ENCODE measurements around the gene TCF7.

The TCF7 gene

DNA sequence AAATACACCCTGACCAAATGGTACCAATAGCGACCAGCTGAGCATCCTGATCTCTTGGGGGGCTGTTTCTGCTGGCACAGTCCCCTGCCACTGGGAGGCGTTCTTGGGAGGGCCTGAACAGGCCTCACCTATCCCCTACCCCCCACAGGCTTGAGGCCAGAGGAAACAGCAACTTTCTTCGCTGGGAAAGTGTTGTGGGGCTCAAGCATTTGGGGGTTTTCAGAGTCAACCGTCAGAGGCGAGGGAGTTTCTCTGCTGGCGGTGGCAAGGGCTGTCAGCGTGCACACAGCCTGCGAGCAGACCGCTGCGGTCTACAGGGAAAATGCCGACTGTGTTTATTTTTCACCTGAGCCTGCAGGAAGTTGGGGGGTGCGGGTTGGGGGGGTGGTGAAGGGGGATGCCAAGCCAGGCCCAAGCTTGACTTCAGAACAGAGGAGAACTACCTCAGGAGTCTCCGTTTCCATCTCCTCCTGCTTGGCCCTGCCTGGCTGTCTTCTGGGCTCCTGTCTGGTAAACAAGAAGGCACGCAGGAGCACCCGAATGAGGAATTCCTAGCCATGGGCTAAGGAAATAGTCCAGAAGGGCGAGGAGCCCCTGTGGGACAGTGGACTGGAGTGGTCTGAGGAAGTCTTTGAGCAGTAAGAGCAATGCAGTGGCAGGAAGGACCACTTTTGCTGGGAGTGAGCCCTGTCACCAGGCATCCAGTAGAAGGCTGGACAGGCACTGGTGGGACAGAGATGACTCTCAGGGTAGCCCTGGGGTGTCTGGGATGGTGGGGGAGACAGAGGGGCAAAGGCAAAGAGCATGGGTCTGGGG lies 18.1 kb downstream of the TCF7 start:
- Histone ChIP-seq H3K36me3 (ENCODE audit: control insufficient read depth, insufficient read depth, low read length) (peaks cover 49% of the 10 kb centered on the region), H3K27ac (ENCODE audit: low read depth, low read length) (no peak overlapping the region)

DNA sequence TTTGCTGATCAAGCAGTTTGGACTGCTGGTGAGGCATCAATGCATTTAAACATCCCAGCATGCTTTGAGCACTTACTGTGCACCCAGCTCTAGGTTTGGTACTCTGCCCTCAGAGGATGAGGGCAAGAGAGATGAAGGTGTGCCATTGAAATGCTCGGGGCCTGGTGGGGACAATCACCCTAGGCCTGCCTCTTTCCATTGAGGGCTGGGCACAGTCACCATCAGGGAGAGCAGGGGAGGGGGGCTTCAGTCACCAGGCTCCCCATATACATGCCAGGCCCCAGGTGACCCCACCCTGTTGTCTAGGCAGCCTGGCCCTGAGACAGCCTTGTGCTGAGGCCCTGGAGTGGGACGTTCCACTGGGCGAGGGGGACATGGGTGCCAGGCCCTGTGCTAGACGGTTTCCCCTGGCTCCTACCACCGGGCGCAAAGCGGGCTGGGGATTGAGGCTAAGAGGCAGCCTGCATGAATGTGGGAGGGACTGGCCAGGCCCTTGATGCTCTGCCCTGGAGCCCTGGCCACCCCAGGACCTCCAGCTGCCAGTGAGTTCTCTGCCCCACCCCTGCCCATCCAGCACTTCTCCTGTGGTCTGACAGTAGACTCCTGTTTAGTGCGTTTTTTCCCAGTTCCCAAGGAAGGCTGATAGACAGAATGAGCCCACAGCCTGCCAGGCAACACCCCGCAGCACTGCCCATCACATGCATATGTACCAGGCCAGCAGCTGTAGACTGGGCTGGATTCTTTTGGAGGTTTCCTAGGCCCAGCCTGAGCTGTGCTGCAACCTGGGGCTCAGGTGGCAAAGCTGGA lies 18.9 kb downstream of the TCF7 start:
- no peak overlapping the region for H3K4me3 ChIP-seq (ENCODE audit: low read depth, low read length)
- peaks cover 14% of the 10 kb centered on the region for H3K4me1 ChIP-seq (ENCODE audit: control insufficient read depth, insufficient read depth, low read length)
- H3K27me3 ChIP-seq (ENCODE audit: control insufficient read depth, insufficient read depth, low read length) = no peaks in the 10 kb centered on the region
- H3K9ac ChIP-seq (ENCODE audit: low read length) = no peak overlapping the region
- no peaks in the 10 kb centered on the region for H3K9me3 ChIP-seq (ENCODE audit: control insufficient read depth, insufficient read depth, low read depth, low read length)
- peaks cover 53% of the 10 kb centered on the region for H3K36me3 ChIP-seq (ENCODE audit: control insufficient read depth, insufficient read depth, low read length)
- H3K27ac ChIP-seq (ENCODE audit: low read depth, low read length) = no peak overlapping the region

More for the DNA sequence above, 18.1 kb downstream of the TCF7 start:
- Histone ChIP-seq H3K4me3 (ENCODE audit: low read depth, low read length) (no peak overlapping the region), H3K9me3 (ENCODE audit: control insufficient read depth, insufficient read depth, low read depth, low read length) (no peaks in the 10 kb centered on the region), H3K4me1 (ENCODE audit: control insufficient read depth, insufficient read depth, low read length) (peaks cover 6% of the 10 kb centered on the region), H3K27me3 (ENCODE audit: control insufficient read depth, insufficient read depth, low read length) (no peaks in the 10 kb centered on the region), H3K9ac (ENCODE audit: low read length) (no peak overlapping the region)

DNA sequence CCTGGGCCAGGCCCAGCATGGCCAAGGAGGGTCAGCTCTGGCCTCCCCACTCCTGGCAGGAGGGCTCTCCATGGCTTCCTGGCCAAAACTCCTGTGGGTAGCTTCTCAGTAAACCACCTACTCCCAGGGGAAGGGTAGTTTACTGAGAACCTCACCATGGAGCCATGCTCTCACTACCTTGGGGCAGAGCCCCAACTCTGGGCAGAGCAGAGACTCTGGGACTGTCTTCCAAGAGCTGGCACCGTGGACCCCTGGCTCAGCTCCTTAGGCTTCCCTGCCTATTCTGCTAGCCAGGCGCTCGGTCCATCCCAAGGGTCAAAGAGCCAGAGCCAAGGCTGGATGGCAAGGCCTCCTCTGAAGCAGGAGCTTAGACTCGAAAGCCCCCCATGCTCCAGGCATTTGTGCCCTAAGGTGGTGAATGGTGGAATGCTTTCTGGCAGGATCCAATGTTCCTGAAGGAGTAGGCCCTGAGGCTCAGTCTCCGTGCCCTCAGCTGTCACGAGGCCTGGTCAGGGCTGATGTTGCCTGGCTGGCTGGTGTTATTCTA lies 19.6 kb downstream of the TCF7 start:
- no peak overlapping the region for H3K4me3 ChIP-seq (ENCODE audit: low read depth, low read length)
- H3K9me3 ChIP-seq (ENCODE audit: control insufficient read depth, insufficient read depth, low read depth, low read length) = no peaks in the 10 kb centered on the region
- peaks cover 16% of the 10 kb centered on the region for H3K4me1 ChIP-seq (ENCODE audit: control insufficient read depth, insufficient read depth, low read length)
- no peaks in the 10 kb centered on the region for H3K27me3 ChIP-seq (ENCODE audit: control insufficient read depth, insufficient read depth, low read length)
- H3K9ac ChIP-seq (ENCODE audit: low read length) = no peak overlapping the region
- peaks cover 54% of the 10 kb centered on the region for H3K36me3 ChIP-seq (ENCODE audit: control insufficient read depth, insufficient read depth, low read length)
- H3K27ac ChIP-seq (ENCODE audit: low read depth, low read length) = no peak overlapping the region

DNA sequence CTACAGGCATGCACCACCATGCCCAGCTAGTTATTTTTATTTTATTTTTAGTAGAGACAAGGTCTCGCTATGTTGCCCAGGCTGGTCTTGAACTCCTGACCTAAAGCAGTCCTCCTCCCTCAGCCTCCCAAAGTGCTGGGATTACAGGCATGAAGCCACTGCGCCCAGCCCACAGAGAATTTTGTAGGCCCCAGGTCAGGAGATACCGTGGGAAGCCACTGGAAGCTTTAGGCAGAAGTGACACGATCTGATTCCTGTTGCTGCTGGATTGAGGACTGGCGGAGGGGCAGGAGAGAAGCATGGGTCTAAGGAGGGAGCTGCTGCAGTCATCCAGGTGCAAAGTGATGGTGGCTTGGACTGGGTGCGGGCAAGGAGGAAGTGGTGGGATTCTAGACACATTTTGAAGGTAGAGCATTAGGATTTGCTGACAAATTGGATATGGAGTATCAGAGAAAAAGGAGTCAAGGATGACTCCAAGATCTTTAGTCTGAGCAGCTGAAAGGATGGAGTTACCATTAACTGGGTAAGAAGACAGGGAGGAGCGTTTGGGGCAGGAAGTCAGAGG lies 20.7 kb downstream of the TCF7 start:
- Histone ChIP-seq H3K4me1 (ENCODE audit: control insufficient read depth, insufficient read depth, low read length) (peaks cover 18% of the 10 kb centered on the region), H3K27me3 (ENCODE audit: control insufficient read depth, insufficient read depth, low read length) (no peaks in the 10 kb centered on the region), H3K4me3 (ENCODE audit: low read depth, low read length) (no peak overlapping the region), H3K36me3 (ENCODE audit: control insufficient read depth, insufficient read depth, low read length) (peaks cover 59% of the 10 kb centered on the region), H3K9me3 (ENCODE audit: control insufficient read depth, insufficient read depth, low read depth, low read length) (no peaks in the 10 kb centered on the region), H3K9ac (ENCODE audit: low read length) (no peak overlapping the region), H3K27ac (ENCODE audit: low read depth, low read length) (no peak overlapping the region)

DNA sequence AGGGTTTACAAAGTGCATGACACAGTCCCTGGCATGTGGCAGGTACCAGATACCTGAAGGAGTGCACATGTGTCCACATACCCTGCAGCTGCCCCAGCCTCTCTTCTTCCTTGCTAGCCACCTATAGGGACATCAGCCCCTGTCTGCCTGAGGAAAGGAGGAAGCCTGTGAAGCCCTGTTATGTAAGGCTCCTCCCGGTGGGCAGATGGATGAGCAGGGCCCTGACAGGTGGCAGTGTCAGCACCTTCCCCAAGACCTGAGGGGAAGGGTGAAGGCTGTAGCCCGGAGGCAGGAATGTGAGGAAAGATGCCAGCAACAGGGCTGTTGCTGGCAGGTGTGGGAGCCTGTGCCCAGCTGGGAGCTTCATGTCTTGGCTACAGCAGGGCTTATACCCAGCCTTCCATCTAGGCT lies 21.7 kb downstream of the TCF7 start:
- Histone ChIP-seq H3K9ac (ENCODE audit: low read length) (no peak overlapping the region), H3K4me3 (ENCODE audit: low read depth, low read length) (no peak overlapping the region), H3K4me1 (ENCODE audit: control insufficient read depth, insufficient read depth, low read length) (peaks cover 26% of the 10 kb centered on the region), H3K27me3 (ENCODE audit: control insufficient read depth, insufficient read depth, low read length) (no peaks in the 10 kb centered on the region), H3K9me3 (ENCODE audit: control insufficient read depth, insufficient read depth, low read depth, low read length) (no peaks in the 10 kb centered on the region), H3K36me3 (ENCODE audit: control insufficient read depth, insufficient read depth, low read length) (peaks cover 65% of the 10 kb centered on the region), H3K27ac (ENCODE audit: low read depth, low read length) (no peak overlapping the region)

GRCh38 chr5:134136771-134137170 lies 22.3 kb downstream of the TCF7 start:
- Histone ChIP-seq H3K4me1 (ENCODE audit: control insufficient read depth, insufficient read depth, low read length) (peaks cover 26% of the 10 kb centered on the region), H3K9ac (ENCODE audit: low read length) (no peak overlapping the region), H3K27me3 (ENCODE audit: control insufficient read depth, insufficient read depth, low read length) (no peaks in the 10 kb centered on the region), H3K4me3 (ENCODE audit: low read depth, low read length) (no peak overlapping the region), H3K36me3 (ENCODE audit: control insufficient read depth, insufficient read depth, low read length) (peaks cover 69% of the 10 kb centered on the region), H3K9me3 (ENCODE audit: control insufficient read depth, insufficient read depth, low read depth, low read length) (no peaks in the 10 kb centered on the region), H3K27ac (ENCODE audit: low read depth, low read length) (no peak overlapping the region)

DNA sequence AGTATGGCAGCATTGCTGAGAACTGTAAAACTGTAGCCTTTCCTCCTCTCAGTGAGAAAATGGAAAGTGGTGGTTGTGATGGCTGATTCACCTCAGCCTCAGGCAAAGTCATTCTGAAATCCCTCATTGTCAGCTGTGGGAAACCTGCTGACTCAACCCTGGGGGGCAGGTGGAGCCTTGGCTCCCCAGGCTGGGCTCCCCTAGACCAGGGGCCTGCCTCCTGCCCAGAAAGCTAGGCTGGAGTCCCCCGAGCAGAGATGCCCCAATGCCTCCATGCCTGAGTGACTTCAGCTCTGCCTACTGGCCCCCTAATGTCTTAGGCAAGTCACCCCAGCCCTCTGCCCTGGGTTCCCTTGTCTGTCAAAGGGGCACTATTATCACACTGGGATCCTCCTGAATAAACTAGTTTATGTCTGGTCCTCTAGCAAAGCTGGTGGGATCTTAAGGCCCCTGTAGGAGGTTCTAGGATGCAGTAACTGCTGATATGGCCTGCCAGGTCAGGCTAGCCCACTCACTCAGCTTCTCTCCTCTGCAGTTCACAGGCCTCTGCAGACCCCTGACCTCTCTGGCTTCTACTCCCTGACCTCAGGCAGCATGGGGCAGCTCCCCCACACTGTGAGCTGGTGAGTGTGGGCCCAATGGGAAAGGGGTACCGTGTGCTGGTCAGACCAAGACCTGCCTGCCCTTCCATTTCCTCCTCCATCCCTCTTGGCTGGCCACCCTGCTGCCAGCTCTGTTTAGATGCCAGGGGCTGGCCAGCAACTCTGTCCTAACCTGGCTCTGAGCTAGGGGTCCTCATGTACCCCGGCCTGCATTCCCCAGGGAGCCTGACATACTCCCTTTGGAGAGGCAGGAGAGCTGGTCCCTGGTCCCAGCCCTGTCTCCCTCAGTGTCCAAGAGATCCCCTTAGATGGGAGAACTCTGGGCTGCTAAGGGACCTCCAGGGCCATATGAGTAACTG lies 24.2 kb downstream of the TCF7 start:
- Histone ChIP-seq H3K4me1 (ENCODE audit: control insufficient read depth, insufficient read depth, low read length) (peaks cover 23% of the 10 kb centered on the region), H3K4me3 (ENCODE audit: low read depth, low read length) (no peak overlapping the region), H3K9ac (ENCODE audit: low read length) (no peak overlapping the region), H3K9me3 (ENCODE audit: control insufficient read depth, insufficient read depth, low read depth, low read length) (no peaks in the 10 kb centered on the region), H3K36me3 (ENCODE audit: control insufficient read depth, insufficient read depth, low read length) (peaks cover 82% of the 10 kb centered on the region), H3K27me3 (ENCODE audit: control insufficient read depth, insufficient read depth, low read length) (no peaks in the 10 kb centered on the region), H3K27ac (ENCODE audit: low read depth, low read length) (no peak overlapping the region)

- H3K4me3 ChIP-seq (ENCODE audit: low read depth, low read length) = no peak overlapping the region
- no peaks in the 10 kb centered on the region for H3K27me3 ChIP-seq (ENCODE audit: control insufficient read depth, insufficient read depth, low read length)
- H3K36me3 ChIP-seq (ENCODE audit: control insufficient read depth, insufficient read depth, low read length) = peaks cover 84% of the 10 kb centered on the region
- peaks cover 23% of the 10 kb centered on the region for H3K4me1 ChIP-seq (ENCODE audit: control insufficient read depth, insufficient read depth, low read length)
- H3K9ac ChIP-seq (ENCODE audit: low read length) = no peak overlapping the region
- no peaks in the 10 kb centered on the region for H3K9me3 ChIP-seq (ENCODE audit: control insufficient read depth, insufficient read depth, low read depth, low read length)
- no peak overlapping the region for H3K27ac ChIP-seq (ENCODE audit: low read depth, low read length)
These were observed 24.9 kb downstream of the TCF7 start for GRCh38 chr5:134139377-134139851.

- H3K9ac ChIP-seq (ENCODE audit: low read length) = no peak overlapping the region
- no peak overlapping the region for H3K27ac ChIP-seq (ENCODE audit: low read depth, low read length)
- H3K9me3 ChIP-seq (ENCODE audit: control insufficient read depth, insufficient read depth, low read depth, low read length) = no peaks in the 10 kb centered on the region
- H3K27me3 ChIP-seq (ENCODE audit: control insufficient read depth, insufficient read depth, low read length) = no peaks in the 10 kb centered on the region
- H3K4me1 ChIP-seq (ENCODE audit: control insufficient read depth, insufficient read depth, low read length) = peaks cover 23% of the 10 kb centered on the region
- H3K4me3 ChIP-seq (ENCODE audit: low read depth, low read length) = no peak overlapping the region
- H3K36me3 ChIP-seq (ENCODE audit: control insufficient read depth, insufficient read depth, low read length) = peaks cover 84% of the 10 kb centered on the region
These were observed 25.5 kb downstream of the TCF7 start for GRCh38 chr5:134139891-134140469.
